Ishikawa (cell line): ENCODE results near the gene ZBTB38.
A peak's percentile ranks its signal among the peaks of the same experiment; 100 is the strongest.

ENCODE experiments used
- CEBPB ChIP-seq: IDR thresholded peaks from 2 replicates; pipeline ENCODE4 v1.6.1; 2012
- CREB1 ChIP-seq: IDR thresholded peaks from 2 replicates; pipeline ENCODE4 v1.6.1; 2012; ENCODE audit warnings: low read depth
- EGR1 ChIP-seq: IDR thresholded peaks from 2 replicates; pipeline ENCODE4 v1.6.1; 2012
- EP300 ChIP-seq: IDR thresholded peaks from 2 replicates; pipeline ENCODE4 v1.6.1; 2012; ENCODE audit warnings: borderline replicate concordance
- FOXM1 ChIP-seq: IDR thresholded peaks from 2 replicates; pipeline ENCODE4 v1.6.1; 2012; ENCODE audit warnings: low read depth, borderline replicate concordance
- NFIC ChIP-seq: IDR thresholded peaks from 2 replicates; pipeline ENCODE4 v1.6.1; 2012
- RAD21 ChIP-seq: IDR thresholded peaks from 2 replicates; pipeline ENCODE4 v1.6.1; 2012; ENCODE audit warnings: low read depth
- TAF1 ChIP-seq: IDR thresholded peaks from 2 replicates; pipeline ENCODE4 v1.6.1; 2012; ENCODE audit warnings: low read depth, mild to moderate bottlenecking
- TCF12 ChIP-seq: IDR thresholded peaks from 2 replicates; pipeline ENCODE4 v1.6.1; 2012; ENCODE audit warnings: low read depth
- TEAD4 ChIP-seq: IDR thresholded peaks from 2 replicates; pipeline ENCODE4 v1.6.1; 2012
- USF1 ChIP-seq: IDR thresholded peaks from 2 replicates; pipeline ENCODE4 v1.6.1; 2012
- YY1 ChIP-seq: IDR thresholded peaks from 2 replicates; pipeline ENCODE4 v1.6.1; 2012; ENCODE audit warnings: low read depth
- ZBTB7A ChIP-seq: IDR thresholded peaks from 2 replicates; pipeline ENCODE4 v1.6.1; 2012; ENCODE audit warnings: low read depth
- TF ChIP-seq, protein P1 (sequence below): IDR thresholded peaks from 2 replicates; pipeline ENCODE4 v1.6.1; 2012
- TF ChIP-seq, protein P2 (sequence below): IDR thresholded peaks from 2 replicates; pipeline ENCODE4 v1.6.1; 2012; ENCODE audit warnings: low read depth, mild to moderate bottlenecking

ZBTB38 gene

DNA sequence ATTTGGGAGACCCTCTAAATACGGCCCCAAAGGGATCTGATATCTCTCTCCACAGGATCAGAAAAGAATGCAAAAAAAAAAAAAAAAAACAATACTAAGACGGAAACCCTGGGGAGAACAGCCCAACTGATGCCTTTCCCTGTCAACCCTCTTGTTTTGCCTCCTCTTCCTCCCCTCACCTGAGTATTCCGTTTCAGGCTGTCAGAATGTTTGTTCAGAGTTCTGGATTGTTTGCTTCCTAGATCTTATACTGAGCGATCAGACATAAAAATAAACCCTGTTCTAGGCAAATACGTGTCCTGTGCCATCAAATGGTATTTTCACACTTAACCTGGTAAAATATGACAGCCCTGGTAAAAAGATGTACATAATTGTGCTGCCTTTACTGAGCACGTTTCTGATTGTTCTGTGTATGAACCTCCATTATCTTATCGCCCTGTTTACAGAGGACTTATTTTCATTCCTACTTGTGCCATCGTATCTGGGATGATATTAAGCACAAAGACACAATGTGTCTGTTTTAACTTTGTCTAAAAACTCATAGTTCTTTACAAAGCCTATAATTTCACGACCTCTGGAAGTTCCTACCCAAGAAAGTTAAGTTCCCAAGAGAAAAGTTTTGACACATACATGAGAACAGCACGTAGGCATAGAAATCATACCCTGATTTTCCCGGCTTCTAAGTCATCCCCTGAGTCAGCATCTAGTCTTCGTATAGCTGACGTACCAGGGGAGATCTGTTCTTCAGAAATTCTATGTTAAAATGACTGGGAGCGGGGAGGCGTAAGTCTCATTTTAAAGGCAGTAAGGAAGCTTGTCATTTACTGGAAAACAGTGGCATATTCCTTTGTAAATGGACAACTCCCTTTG is 856 bp downstream of the ZBTB38 start:
- no peak for TF ChIP-seq CEBPB
- TF ChIP-seq, protein P1, sequence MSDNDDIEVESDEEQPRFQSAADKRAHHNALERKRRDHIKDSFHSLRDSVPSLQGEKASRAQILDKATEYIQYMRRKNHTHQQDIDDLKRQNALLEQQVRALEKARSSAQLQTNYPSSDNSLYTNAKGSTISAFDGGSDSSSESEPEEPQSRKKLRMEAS, result no peak
- TF ChIP-seq EP300, result no peak
- no peak for TF ChIP-seq NFIC
- TF ChIP-seq RAD21, result no peak
- TF ChIP-seq, protein P2, sequence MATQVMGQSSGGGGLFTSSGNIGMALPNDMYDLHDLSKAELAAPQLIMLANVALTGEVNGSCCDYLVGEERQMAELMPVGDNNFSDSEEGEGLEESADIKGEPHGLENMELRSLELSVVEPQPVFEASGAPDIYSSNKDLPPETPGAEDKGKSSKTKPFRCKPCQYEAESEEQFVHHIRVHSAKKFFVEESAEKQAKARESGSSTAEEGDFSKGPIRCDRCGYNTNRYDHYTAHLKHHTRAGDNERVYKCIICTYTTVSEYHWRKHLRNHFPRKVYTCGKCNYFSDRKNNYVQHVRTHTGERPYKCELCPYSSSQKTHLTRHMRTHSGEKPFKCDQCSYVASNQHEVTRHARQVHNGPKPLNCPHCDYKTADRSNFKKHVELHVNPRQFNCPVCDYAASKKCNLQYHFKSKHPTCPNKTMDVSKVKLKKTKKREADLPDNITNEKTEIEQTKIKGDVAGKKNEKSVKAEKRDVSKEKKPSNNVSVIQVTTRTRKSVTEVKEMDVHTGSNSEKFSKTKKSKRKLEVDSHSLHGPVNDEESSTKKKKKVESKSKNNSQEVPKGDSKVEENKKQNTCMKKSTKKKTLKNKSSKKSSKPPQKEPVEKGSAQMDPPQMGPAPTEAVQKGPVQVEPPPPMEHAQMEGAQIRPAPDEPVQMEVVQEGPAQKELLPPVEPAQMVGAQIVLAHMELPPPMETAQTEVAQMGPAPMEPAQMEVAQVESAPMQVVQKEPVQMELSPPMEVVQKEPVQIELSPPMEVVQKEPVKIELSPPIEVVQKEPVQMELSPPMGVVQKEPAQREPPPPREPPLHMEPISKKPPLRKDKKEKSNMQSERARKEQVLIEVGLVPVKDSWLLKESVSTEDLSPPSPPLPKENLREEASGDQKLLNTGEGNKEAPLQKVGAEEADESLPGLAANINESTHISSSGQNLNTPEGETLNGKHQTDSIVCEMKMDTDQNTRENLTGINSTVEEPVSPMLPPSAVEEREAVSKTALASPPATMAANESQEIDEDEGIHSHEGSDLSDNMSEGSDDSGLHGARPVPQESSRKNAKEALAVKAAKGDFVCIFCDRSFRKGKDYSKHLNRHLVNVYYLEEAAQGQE, result no peak
- TF ChIP-seq CREB1, result no peak
- TF ChIP-seq ZBTB7A, result no peak
- TF ChIP-seq TAF1, result no peak
- no peak for TF ChIP-seq USF1
- no peak for TF ChIP-seq TEAD4
- TF ChIP-seq FOXM1, result no peak
- TF ChIP-seq YY1, result no peak
- TF ChIP-seq EGR1, result no peak
- TF ChIP-seq TCF12, result no peak

DNA sequence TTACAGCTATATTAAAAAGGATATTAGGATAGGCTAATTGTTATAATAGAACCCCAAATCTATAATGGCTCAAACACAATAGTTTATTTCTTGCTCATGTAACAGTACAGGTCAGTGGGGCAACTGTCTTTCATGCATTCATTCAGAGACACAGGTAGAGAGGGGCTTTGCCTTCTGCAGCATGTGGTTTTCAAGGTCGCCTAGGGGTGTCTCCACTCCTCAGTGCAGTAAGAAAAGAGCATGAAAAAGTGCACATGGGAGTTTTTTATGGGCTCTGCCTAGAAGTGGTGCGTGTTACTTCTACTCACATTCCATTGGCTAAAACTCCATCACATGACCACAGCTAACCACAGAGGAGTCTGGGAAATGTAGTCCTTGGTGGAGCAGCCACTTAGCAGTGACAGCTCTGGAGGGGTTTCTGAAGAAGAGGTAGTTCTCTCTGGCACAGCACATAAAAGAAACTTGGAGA is 1.8 kb downstream of the ZBTB38 start:
- TF ChIP-seq FOXM1 (no peak), EGR1 (no peak), CEBPB (no peak), RAD21 (peak; percentile 44), USF1 (peak; percentile 98), TAF1 (no peak), TCF12 (no peak), CREB1 (peak; percentile 62), NFIC (no peak), YY1 (no peak), ZBTB7A (no peak), EP300 (no peak), TEAD4 (no peak)
- TF ChIP-seq, protein P1, result peak; percentile 55
- TF ChIP-seq, protein P2, result no peak

DNA sequence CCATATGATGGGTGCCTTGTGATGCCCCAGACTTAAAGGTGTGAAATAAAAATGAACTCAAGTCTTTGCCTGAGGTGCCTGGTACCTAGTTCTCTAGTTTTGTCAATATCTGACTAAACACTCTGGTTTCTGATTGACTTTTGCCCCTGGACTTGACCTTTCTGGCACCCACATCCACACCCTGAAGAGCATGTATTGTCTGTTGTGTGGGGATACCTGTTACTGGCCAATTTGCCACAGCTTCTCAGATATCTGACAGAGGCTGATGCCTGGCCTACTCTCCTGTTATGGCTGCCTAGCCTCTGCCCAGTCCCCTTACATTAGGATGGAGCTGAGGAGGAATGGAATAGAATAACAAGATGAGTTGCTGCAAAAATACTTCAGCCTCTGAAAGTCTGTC is 3.6 kb downstream of the ZBTB38 start:
- TF ChIP-seq CEBPB (no peak), EP300 (no peak), TCF12 (no peak), USF1 (no peak), TAF1 (no peak), ZBTB7A (no peak), CREB1 (no peak), EGR1 (no peak), RAD21 (no peak)
- TF ChIP-seq, protein P1, result no peak
- TF ChIP-seq, protein P2, result no peak
